Stimulated activated CD4-positive, alpha-beta T cell treated with anti-CD3 and anti-CD28 coated beads, Interleukin-15, amount 100 ng/mL, for 48 hours (primary cell): ENCODE measurements around the gene KCTD8.

Experiments used
- DNase-seq, 2 donors: peaks; one replicate each; pipeline ENCODE4 v3.0.0-alpha.2; 2020; ENCODE audit warnings: low read depth in 2 of 2

KCTD8 gene

DNA sequence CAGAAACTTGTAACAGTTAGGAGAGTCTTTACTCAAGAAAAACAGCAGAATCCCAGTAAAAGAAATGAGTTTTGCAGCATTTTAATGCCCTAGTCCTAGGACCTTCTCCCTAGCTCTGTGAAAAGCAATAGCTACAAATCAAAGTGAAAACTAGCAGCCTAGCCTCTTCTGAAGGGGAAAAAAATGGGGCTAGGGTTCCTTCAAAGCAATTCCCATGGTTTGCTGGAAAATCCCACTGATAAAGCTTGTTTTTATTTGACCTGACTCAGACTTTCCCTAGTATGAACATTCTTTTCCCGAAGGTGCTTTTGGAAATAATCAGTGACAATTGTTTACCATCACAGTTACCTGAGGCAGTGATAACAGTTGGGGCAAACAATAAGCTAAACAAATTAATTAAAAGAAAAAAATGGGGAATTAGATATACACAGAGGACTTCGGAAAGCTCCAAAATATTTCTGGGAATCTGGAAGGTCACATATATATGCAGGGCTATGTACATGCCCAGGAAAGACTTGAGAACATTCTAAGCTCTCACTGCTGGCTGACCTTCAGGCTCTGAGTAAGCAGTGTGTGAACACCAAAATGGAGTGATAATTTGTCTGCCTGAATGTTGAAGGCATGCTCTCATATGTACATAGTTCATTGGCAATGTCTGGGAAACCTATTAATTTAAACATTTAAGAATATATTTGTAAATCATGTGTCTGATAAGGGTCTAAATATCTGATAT lies 285.9 kb downstream of the KCTD8 start:
- no peak for DNase-seq

DNA sequence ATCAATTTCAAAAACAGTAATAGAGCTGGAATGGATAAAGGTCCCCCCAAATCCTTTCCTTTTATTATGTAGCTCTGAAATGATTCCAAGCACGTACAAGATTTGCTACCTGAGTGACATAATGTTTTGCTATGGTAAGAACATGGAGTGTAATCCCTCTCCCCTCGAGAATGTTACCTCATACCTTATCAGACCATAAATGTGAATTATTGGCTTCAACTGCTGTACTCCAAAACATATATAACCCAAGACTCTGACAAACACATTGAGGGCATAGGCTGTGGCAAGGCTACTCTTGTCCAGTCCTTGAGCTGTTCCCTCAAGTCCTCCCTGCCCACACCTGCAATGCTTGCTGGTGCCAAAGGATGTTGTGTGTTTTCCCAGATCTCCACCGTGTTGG lies 286.9 kb downstream of the KCTD8 start:
- no peak for DNase-seq

- DNase-seq: no peak
Observed at GRCh38 chr4:44160776-44161367, 287.7 kb downstream of the KCTD8 start.

DNA sequence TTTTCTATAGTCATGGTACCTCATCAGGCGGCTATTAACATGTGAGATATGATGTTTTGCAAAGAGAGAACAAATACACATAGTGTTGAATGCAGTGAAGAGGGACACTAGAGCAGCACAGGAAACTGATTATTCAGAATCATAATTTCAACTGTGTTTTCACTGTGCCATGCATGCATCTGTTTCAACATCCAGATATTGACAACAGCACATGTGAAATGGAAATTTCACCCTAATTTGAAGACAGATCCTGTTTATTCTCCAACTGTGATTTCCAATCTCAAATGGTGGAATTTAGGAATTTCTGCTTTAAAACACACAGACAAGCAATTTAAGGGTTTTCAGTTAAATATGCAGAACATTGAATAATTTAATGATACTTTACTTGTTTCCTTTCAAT lies 288.6 kb downstream of the KCTD8 start:
- no peak for DNase-seq

DNA sequence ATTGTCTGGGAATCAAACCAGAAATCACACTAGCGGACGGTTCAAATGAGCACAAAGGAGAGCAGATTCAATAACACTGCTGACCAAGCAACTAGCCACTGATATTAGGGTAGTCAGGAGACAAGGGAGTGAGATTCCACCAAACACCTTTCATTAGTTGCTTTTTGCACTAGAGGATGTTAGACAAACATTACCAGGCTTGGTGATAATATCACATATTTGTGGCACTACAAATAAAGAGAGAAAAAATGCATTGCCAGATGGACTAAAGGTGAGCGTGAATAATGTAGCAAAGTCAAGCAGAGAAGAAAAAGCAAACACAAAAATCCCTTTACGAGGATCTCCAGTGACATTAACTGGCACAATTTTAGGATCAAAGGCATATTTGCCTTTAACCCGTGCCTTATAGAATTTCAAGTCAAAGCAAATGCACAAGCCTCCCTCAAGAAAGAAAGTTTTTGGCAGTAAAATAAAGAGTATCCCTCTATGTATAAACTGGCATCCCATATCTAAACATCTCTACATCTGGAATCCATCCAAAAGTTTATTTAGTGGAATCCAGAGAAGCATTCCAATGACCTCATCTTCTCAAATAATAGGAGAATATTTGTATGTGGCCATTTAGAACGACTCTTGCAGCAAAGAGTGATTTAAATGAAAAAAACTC lies 290.9 kb downstream of the KCTD8 start:
- no peak for DNase-seq

GRCh38 chr4:44150091-44150576 lies 298.5 kb downstream of the KCTD8 start:
- DNase-seq: no peak

GRCh38 chr4:44149282-44149681 lies 299.3 kb downstream of the KCTD8 start:
- DNase-seq: no peak

DNA sequence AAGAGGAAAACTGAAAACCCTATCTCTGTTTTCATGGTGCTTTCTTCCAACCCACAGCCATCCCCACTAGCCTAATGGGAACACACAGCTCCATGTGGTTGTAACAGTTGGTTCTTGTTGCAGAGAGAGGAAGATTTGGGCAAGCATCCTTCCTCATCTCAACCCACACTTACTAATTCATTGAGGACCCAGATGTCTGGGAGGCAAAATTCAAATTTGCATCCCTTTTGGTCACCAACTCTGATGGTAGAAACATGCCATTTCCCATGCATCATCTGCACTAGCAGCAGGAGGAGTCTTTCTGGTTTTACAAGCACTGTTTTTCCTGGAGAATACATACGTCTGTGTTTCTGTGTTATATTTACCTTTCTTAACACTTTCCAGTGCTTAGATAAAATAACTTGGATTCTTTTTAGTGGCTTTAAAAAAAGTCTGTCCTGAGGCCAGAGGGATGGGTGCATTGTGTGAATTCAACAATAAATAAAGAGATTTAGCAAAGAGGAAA lies 301.0 kb downstream of the KCTD8 start:
- no peak for DNase-seq

DNA sequence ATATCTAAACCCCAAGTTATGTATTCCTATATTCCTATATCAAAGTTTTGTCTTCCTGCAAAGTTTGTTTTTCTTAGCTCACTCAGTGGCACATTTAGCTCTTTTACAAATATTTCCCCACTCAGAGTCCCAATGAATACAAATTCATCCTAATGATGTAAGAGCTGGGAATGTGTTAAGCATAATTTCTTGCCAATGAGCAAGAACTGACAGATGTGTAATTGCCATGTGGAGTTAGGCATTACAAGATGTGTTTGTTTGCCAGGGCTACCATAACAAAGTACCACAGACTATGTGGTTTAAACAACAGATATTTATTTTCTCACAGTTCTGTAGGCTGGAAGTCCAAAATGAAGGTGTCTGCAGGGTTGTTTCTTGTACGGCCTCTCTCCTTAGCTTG lies 302.1 kb downstream of the KCTD8 start:
- DNase-seq: no peak

- no peak for DNase-seq
Observed at GRCh38 chr4:44145868-44146267, 302.7 kb downstream of the KCTD8 start.

DNA sequence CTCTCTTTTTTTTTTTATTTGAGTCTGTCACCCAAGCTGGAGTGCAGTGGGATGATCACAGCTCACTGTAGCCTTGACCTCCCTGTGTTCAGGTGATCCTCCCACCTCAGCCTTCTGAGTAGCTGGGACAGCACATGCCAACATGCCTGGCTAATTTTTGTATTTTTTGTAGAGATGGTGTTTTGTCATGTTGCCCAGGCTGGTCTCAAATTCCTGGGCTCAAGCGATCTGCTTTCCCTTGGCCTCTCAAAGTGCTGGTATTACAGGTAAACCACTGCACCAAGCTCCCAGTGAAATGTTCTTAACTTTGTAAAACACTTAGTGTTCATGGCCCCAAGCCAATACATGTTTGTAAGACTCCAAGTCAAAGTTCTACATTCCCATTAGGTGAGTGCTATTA lies 316.1 kb downstream of the KCTD8 start:
- DNase-seq: no peak
